Activated CD8-positive, alpha-beta memory T cell treated with anti-CD3 and anti-CD28 coated beads for 1 hour (primary cell): ENCODE results near the gene NOC4L.

Source experiments
- DNase-seq, 2 donors: peaks; one replicate each; pipeline ENCODE4 v3.0.0-alpha.2; 2020; ENCODE audit warnings: low read depth in 1 of 2; ENCODE audit errors: extremely low read depth in 1 of 2

Gene NOC4L

DNA sequence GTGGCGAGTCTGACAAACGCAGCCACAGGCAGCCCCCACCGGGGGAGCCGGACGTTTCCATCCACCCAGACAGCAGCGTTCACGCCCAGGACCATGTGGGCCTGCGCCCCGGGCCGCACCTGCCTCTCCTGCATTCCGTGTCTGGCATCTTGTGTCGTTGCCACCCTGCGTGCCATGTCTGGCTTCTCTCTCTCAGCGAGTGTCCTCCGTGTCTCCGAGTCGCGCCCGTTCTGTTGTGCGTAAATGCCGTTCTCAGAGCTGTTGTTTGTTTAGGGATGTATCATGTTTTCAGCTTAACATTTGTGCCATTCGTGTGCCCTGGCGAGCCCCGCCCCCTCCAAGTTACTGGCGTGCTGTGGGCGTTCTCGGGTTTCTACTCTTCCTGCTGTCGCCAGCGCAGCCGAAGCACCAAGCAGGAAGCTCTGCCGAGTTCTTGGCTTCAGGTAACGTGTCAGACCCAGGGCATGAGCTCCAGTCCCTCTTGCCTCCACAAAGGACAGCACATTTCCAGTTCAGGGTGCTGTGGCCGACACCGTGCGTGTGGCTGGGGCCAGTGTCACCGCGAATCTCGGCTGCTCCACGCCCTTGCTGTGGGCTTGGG is 34.6 kb downstream of the NOC4L start:
- no peak for DNase-seq

DNA sequence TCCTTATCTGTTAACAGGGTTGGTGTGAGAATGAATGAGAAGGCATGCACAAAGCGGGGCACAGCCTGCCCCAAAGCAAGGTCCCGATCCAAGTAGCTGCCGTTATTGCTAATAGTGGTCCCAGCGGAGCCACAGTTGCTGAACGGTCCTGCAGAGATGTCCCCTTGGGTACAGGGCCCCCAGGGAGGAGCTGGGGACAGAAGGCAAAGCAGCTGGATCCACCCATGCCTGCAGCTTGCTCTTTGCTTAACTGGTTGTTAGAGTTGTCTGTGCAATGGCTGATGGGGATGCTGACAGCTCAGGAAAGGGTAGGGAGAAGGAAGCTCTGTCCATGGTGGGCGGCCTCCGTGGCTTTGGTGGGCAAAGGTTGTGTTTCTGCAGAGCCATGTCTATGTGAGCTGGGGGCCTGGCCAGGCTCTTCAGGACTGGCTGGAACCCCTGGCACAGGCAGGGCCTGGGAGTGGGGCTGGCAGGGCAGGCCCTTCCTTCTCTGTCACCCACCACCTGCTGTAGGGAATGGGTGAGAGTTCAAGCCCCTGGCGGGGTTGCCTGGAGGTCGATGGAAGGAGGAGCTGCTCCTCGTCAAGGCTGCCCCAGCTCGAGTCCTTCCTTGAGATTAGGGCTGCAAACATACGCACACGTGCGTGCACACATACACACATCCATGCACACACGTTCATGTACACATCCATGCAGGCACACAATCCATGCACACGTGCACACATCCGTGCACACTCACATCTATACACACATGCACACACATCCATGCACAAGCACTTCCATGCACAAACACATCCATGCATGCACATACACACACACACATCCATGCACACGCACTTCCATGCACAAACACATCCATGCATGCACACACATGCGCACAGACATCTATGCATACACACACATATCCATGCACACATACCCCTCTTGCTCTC is 35.4 kb downstream of the NOC4L start:
- DNase-seq, result no peak

DNA sequence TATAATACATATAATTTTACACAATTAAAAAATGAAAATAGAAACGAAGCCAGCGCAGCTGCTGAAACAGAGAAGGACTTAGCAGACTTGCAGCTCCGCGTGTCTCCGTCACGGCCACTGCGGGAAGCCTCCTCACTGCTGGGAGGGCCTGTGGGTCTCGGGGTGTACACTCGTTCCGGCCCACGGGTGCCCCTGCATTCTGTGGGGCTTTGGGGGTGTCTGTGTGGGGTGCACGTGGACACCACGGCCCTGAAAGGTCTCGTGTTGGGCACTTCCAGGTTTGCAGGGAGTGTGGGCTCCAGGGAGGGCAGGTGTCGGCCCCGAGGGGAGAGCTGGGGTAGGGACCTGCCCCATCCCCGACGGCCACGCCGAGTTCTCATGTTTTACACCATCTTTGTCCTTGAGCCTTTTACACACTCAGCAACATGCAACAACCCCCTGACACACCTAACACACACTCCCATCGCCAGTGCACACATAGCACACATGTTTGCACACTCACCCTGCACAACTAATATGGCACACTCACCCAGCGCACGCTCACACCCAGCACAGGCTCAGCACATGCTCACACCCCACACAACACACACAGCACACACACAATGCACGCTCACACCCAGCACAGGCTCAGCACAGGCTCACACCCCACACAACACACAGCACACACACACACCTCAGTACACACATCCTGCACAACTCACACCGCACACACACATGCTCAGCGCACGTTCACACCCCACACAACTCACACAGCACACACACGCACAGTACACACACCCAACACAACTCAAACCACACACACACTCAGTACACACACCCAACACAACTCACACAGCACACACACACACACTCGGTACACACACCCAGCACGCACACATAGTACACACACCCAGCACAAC is 36.6 kb downstream of the NOC4L start:
- DNase-seq, result no peak

- no peak for DNase-seq
Observed at GRCh38 chr12:132181570-132182200, 37.4 kb downstream of the NOC4L start.

GRCh38 chr12:132182206-132182710 is 38.0 kb downstream of the NOC4L start:
- no peak for DNase-seq

GRCh38 chr12:132182711-132183365 is 38.6 kb downstream of the NOC4L start:
- no peak for DNase-seq

DNA sequence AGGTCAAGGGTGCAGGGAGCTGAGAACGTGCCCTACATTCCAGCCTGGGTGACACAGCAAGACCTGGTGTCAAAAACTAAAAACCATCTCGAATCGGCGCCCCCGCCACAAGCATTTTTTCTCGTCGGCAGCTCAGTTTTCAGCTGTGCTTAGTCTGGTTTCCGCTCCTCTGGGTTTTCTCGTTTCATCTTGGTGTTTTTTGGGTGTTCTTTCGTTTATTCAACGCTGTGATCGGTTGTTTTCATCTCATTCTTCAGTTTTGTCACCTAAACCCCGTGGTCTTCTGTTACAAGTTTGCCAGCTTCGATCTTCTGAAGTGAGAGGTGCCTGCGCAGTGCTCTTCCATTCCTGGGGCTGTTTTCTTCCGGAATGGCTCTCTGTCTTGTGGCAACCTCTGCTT is 41.4 kb downstream of the NOC4L start:
- DNase-seq, result no peak

DNA sequence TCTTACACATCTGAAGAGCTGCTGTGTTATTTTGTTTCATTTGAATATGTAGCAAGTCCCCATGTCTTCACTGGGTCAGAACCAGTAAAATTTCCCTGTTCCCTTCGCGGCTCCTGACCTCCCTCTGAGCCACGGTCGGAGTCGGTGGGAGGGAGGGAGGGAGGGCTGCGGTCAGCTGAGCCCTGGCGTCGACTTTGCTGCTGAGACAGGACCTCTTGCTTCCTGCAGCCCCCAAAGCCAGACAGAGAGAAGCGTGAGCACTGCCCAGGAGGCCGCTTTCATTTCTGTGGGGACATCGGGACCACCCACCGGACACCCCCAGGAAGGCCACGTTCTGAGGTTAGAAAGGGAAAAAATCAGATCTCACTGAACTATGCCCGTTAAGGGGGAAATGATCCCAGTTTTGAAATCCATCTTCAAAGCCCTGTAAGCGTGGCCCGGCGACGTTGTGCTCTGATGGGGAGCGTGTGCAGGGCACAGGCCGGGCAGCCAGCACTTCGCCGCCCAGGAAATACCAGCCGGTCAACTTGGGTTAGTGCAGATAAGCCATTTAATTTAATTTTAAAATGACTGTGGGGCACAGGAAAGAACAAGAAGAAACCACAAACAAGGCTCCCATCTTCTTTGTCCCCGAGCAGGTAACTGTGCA is 42.1 kb downstream of the NOC4L start:
- no peak for DNase-seq

DNA sequence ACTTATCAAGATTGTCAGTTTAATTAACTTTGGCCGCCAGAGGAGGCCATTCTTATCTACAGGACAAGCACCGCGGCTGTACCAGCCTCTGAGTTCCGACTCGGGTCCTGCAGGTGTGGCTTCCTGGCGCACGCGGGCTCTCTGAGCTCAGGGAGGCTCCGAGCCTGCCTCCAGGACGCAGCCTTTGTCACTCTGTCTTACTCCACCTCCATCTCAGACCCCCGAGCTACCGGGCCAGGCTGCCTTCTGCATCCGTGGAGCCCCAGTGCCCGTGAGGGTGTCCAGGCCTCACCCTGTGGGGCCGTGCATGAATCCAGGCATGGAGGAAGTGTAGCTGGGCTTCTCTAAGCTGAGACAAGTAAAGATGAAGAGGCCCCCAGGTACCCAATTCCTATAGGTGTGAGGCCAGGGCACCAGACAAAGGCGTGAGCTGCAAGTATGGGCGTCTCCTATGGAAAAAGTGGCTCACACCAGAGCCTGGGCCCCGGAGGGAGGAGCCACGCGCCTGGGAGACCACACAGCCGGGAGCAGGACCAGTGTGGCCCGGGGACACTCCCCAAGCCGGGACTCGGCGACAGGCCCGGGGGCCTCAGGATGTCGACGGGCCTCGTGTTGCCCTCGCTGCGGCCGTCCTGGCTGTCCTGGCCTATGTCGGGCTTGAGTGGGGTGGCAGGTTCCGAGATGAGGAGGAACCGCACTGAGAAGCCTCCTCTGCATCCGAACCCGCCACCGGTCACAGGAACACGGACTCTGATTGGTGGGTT is 42.8 kb downstream of the NOC4L start:
- no peak for DNase-seq

DNA sequence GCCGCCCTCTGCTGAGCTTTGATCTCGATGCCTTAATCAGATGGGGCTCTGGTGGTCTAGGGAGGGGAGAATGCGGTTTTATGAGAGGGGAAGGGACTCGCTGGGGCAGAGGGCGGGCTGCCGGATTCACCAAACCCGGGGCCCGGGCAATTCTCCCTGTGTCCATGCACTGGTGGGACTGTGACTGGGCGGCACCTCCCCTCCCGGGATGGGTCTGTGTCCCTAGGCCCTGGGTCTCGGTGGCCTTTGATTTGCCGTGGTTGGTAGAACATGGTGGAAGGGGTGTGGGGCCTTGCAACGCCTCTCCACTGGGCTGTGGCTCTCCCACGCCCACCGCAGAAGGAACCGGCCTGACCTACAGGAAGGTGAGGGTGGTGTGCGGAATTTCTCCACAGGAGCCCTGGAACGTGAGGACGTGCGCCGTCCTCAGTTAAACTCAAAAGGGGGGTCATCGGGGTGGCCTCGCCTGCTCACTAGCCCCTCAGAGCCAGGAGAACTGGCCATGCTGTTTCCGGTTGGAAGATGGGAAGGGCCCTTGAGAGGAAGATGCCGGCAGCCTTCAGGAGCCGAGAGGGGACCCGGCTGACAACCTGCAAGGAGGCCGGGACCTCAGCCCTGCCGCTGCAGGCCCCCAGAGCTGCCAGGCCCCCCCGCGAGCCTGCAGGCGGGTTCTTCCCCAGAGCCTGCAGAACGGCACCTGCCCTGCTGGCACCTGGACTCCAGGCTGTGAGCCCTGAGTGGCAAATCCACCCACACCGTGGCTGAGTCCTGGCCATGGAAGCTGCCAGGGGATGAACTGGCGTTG is 43.6 kb downstream of the NOC4L start:
- DNase-seq, result no peak

GRCh38 chr12:132188451-132188901 is 44.2 kb downstream of the NOC4L start:
- no peak for DNase-seq

DNA sequence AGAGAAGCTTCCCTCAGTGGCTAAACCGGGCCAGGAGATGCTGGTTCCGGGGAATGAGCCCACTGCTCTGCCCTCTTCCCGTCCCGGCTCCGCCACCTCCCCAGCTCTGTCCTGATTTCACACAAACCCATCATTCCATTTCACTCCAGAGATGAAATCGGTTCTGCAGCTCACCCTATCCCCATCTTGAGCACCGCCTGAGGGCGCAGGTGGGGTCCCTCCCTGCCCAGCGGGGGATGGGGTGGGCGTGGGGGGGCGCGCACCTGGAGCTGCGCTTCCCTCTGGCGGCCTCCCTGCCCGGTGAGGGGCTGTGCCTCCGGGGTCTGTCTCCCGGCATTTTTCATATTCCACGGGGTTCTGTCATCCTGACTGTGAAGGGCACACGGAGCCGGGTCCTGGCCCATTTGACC is 44.7 kb downstream of the NOC4L start:
- no peak for DNase-seq

GRCh38 chr12:132189378-132190011 is 45.2 kb downstream of the NOC4L start:
- DNase-seq, result peak; percentile 79 to 91

DNA sequence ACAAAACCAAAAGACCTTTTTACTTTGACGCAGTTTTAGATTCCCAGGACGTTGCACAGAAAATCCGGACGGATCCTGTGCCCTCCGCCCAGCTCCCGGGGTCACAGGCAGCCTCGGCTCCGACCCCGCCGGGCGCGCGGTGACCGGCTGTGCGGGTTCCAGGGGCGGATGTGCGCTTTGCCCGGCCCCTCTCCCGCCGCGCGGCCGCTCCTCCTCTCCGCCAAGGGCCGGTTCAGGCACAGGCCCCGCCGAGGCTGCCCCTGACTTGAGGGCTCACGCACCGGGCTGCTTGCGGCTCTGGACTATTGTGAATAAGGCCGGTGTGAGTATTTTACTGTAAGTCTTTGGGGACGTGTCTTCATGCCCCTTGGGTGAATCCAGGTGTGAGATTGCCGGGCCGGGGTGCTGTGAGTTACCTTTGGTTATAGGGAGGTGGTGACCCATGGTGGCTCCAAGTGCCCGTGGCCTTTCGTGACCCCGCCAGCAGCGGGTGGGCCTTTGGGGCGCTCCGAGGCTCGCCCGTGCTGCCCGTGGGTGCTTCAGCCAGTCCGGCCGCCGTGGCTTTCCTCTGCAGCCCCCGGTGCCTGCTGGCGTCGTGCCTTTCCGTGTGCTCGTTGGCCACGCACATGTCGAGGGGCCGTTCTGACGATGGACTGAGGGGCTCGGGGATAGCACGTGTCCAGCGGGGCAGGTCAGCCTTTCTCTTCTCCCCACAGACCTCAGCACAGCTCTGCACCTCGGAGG is 45.9 kb downstream of the NOC4L start:
- no peak for DNase-seq

- DNase-seq, result no peak
Observed at GRCh38 chr12:132190834-132191500, 46.7 kb downstream of the NOC4L start.
